ENCODE data around the gene BRAF.

Gene BRAF

DNA sequence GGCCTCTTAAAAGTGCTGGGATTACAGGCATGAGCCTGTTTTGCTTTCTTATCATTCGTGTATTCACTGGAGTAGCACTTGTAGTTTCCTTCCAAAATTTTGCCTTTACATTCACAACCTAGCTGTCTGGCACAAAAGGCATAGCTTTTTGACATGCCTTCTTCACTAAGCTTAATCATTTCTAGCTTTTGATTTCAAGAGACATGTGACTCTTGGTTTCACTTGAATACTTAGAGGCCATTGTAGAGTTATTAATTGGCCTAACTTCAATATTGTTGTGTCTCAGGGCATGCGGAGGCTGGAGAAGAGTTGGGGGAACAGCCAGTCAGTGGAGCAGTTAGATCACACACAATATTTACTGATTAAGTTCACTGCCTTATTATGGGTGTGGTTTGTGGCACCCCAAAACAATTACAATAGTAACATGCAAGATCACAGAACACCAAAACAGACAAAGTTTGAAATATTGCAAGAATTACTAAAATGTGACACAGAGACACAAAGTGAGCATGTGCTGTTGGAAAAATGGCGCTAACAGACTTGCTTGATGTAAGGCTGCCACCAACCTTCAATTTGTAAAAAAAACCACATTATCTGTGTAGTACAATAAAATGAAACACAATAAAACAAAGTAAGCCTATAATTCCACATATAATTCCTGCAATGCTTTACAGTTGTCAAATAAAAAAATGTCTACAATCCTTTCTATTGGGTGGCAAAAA lies 43.1 kb downstream of the BRAF start:
- Histone ChIP-seq H3K9me3 (ENCODE audit: control insufficient read depth in 2 of 2, low read length in 2 of 2) (no peaks in the 10 kb centered on the region), H3K36me3 (ENCODE audit: control insufficient read depth in 2 of 2, insufficient read depth in 2 of 2, low read length in 2 of 2) (no peaks in the 10 kb centered on the region), H3K9ac (ENCODE audit: low read depth in 1 of 2, low read length in 2 of 2) (no peak overlapping the region), H3K4me1 (ENCODE audit: control insufficient read depth in 2 of 2, insufficient read depth in 2 of 2, low read length in 2 of 2) (peaks cover 0 to 4% of the 10 kb centered on the region in 2 donors), H3K27me3 (ENCODE audit: control insufficient read depth in 2 of 2, insufficient read depth in 2 of 2, low read length in 2 of 2) (no peaks in the 10 kb centered on the region), H3K27ac (ENCODE audit: low read depth in 2 of 2, low read length in 2 of 2) (no peak overlapping the region), H3K4me3 (ENCODE audit: low read length in 2 of 2) (no peak overlapping the region)

- Histone ChIP-seq H3K4me3 (ENCODE audit: low read length in 2 of 2) (no peak overlapping the region), H3K4me1 (ENCODE audit: control insufficient read depth in 2 of 2, insufficient read depth in 2 of 2, low read length in 2 of 2) (no peaks in the 10 kb centered on the region), H3K36me3 (ENCODE audit: control insufficient read depth in 2 of 2, insufficient read depth in 2 of 2, low read length in 2 of 2) (no peaks in the 10 kb centered on the region), H3K27ac (ENCODE audit: low read depth in 2 of 2, low read length in 2 of 2) (no peak overlapping the region), H3K9ac (ENCODE audit: low read depth in 1 of 2, low read length in 2 of 2) (no peak overlapping the region), H3K27me3 (ENCODE audit: control insufficient read depth in 2 of 2, insufficient read depth in 2 of 2, low read length in 2 of 2) (no peaks in the 10 kb centered on the region), H3K9me3 (ENCODE audit: control insufficient read depth in 2 of 2, low read length in 2 of 2) (no peaks in the 10 kb centered on the region)
These were observed 47.5 kb downstream of the BRAF start for GRCh38 chr7:140877249-140877524.

DNA sequence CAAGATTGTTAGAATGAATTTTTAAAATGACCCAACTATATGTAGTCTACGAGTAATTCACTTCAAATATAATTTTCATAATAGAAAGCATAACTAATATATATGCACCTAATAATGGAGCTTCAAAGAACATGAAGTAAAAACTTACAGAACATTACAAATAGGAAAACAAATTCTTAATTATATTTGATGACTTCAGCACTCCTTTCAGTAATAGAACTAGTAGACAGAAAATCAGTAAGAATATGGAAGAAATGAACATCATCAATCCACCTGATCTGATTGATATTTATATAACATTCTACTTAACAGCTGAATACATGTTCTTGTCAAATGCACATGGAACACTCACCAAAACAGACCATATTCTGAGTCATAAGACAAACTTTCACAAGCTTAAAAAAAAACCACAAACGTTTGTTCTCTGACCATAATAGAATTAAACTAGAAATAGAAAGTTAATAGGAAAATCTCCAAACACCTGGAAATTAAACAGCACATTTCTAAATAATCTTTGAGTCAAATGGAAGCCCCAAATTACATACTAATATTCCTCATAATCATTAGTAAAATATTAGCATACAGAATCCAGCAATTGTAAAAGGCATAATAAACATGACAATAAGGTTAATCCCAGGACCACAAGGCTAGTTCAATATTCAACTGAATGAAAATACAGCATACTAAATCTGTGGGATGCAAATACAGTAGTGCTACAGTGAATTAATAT lies 48.0 kb downstream of the BRAF start:
- H3K4me1 ChIP-seq (ENCODE audit: control insufficient read depth in 2 of 2, insufficient read depth in 2 of 2, low read length in 2 of 2) = no peaks in the 10 kb centered on the region
- H3K4me3 ChIP-seq (ENCODE audit: low read length in 2 of 2) = no peak overlapping the region
- no peak overlapping the region for H3K27ac ChIP-seq (ENCODE audit: low read depth in 2 of 2, low read length in 2 of 2)
- no peaks in the 10 kb centered on the region for H3K27me3 ChIP-seq (ENCODE audit: control insufficient read depth in 2 of 2, insufficient read depth in 2 of 2, low read length in 2 of 2)
- no peaks in the 10 kb centered on the region for H3K9me3 ChIP-seq (ENCODE audit: control insufficient read depth in 2 of 2, low read length in 2 of 2)
- H3K9ac ChIP-seq (ENCODE audit: low read depth in 1 of 2, low read length in 2 of 2) = no peak overlapping the region
- H3K36me3 ChIP-seq (ENCODE audit: control insufficient read depth in 2 of 2, insufficient read depth in 2 of 2, low read length in 2 of 2) = no peaks in the 10 kb centered on the region

GRCh38 chr7:140873434-140873833 lies 51.3 kb downstream of the BRAF start:
- Histone ChIP-seq H3K36me3 (ENCODE audit: control insufficient read depth in 2 of 2, insufficient read depth in 2 of 2, low read length in 2 of 2) (no peaks in the 10 kb centered on the region), H3K4me3 (ENCODE audit: low read length in 2 of 2) (no peak overlapping the region), H3K27me3 (ENCODE audit: control insufficient read depth in 2 of 2, insufficient read depth in 2 of 2, low read length in 2 of 2) (no peaks in the 10 kb centered on the region), H3K9ac (ENCODE audit: low read depth in 1 of 2, low read length in 2 of 2) (no peak overlapping the region), H3K9me3 (ENCODE audit: control insufficient read depth in 2 of 2, low read length in 2 of 2) (no peaks in the 10 kb centered on the region), H3K4me1 (ENCODE audit: control insufficient read depth in 2 of 2, insufficient read depth in 2 of 2, low read length in 2 of 2) (no peaks in the 10 kb centered on the region), H3K27ac (ENCODE audit: low read depth in 2 of 2, low read length in 2 of 2) (no peak overlapping the region)

DNA sequence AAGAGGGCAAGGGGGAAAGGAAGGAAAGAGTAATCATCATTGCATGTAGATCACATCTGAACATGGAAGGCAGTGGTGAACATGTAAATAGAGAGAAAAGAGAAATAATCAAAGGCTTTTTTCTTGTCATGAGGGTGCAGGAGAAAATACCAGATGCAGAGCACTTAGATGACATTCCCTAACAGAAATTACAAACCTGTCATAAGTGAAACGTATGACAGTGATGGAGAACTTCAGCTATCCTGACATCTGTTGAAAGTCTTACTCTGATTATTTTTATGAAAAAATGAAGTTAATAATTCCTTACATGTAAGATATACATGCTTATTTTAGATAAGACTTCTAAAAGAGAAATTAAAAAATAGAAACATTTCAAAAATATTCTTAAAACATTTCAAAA lies 54.7 kb downstream of the BRAF start:
- H3K4me1 ChIP-seq (ENCODE audit: control insufficient read depth in 2 of 2, insufficient read depth in 2 of 2, low read length in 2 of 2) = no peaks in the 10 kb centered on the region
- H3K27ac ChIP-seq (ENCODE audit: low read depth in 2 of 2, low read length in 2 of 2) = no peak overlapping the region
- H3K27me3 ChIP-seq (ENCODE audit: control insufficient read depth in 2 of 2, insufficient read depth in 2 of 2, low read length in 2 of 2) = no peaks in the 10 kb centered on the region
- H3K36me3 ChIP-seq (ENCODE audit: control insufficient read depth in 2 of 2, insufficient read depth in 2 of 2, low read length in 2 of 2) = no peaks in the 10 kb centered on the region
- H3K9ac ChIP-seq (ENCODE audit: low read depth in 1 of 2, low read length in 2 of 2) = no peak overlapping the region
- H3K4me3 ChIP-seq (ENCODE audit: low read length in 2 of 2) = no peak overlapping the region
- no peaks in the 10 kb centered on the region for H3K9me3 ChIP-seq (ENCODE audit: control insufficient read depth in 2 of 2, low read length in 2 of 2)

- no peak overlapping the region for H3K4me3 ChIP-seq (ENCODE audit: low read length in 2 of 2)
- no peaks in the 10 kb centered on the region for H3K36me3 ChIP-seq (ENCODE audit: control insufficient read depth in 2 of 2, insufficient read depth in 2 of 2, low read length in 2 of 2)
These were observed 55.3 kb downstream of the BRAF start for GRCh38 chr7:140869430-140869829.

GRCh38 chr7:140867467-140868462 lies 57.0 kb downstream of the BRAF start:
- H3K27me3 ChIP-seq (ENCODE audit: control insufficient read depth in 2 of 2, insufficient read depth in 2 of 2, low read length in 2 of 2) = no peaks in the 10 kb centered on the region
- H3K27ac ChIP-seq (ENCODE audit: low read depth in 2 of 2, low read length in 2 of 2) = no peak overlapping the region
- no peaks in the 10 kb centered on the region for H3K36me3 ChIP-seq (ENCODE audit: control insufficient read depth in 2 of 2, insufficient read depth in 2 of 2, low read length in 2 of 2)
- H3K4me1 ChIP-seq (ENCODE audit: control insufficient read depth in 2 of 2, insufficient read depth in 2 of 2, low read length in 2 of 2) = no peaks in the 10 kb centered on the region
- H3K4me3 ChIP-seq (ENCODE audit: low read length in 2 of 2) = no peak overlapping the region
- no peak overlapping the region for H3K9ac ChIP-seq (ENCODE audit: low read depth in 1 of 2, low read length in 2 of 2)
- H3K9me3 ChIP-seq (ENCODE audit: control insufficient read depth in 2 of 2, low read length in 2 of 2) = no peaks in the 10 kb centered on the region

More at GRCh38 chr7:140869430-140869829, 55.3 kb downstream of the BRAF start:
- Histone ChIP-seq H3K27ac (ENCODE audit: low read depth in 2 of 2, low read length in 2 of 2) (no peak overlapping the region), H3K9me3 (ENCODE audit: control insufficient read depth in 2 of 2, low read length in 2 of 2) (no peaks in the 10 kb centered on the region), H3K9ac (ENCODE audit: low read depth in 1 of 2, low read length in 2 of 2) (no peak overlapping the region), H3K27me3 (ENCODE audit: control insufficient read depth in 2 of 2, insufficient read depth in 2 of 2, low read length in 2 of 2) (no peaks in the 10 kb centered on the region), H3K4me1 (ENCODE audit: control insufficient read depth in 2 of 2, insufficient read depth in 2 of 2, low read length in 2 of 2) (no peaks in the 10 kb centered on the region)

DNA sequence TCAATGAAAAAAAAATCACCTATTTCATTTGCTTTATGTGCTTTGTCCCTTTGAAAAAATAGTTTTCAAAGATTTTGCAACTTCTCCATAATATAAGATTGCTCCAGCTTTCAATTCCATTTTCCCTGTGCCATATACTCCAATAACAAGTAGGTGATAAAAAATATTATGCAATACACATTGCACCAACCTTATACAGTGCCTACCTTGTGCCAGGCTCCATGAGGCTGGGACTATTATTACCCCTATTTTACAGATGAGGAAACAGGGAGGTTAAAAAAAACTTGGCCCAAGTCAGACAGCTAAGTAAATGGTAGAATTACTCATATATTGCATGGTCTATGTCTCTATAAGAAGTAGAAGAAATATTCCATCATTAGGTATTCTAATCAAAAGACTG lies 57.8 kb downstream of the BRAF start:
- H3K27ac ChIP-seq (ENCODE audit: low read depth in 2 of 2, low read length in 2 of 2) = no peak overlapping the region
- no peaks in the 10 kb centered on the region for H3K4me1 ChIP-seq (ENCODE audit: control insufficient read depth in 2 of 2, insufficient read depth in 2 of 2, low read length in 2 of 2)
- no peaks in the 10 kb centered on the region for H3K9me3 ChIP-seq (ENCODE audit: control insufficient read depth in 2 of 2, low read length in 2 of 2)
- H3K36me3 ChIP-seq (ENCODE audit: control insufficient read depth in 2 of 2, insufficient read depth in 2 of 2, low read length in 2 of 2) = no peaks in the 10 kb centered on the region
- H3K27me3 ChIP-seq (ENCODE audit: control insufficient read depth in 2 of 2, insufficient read depth in 2 of 2, low read length in 2 of 2) = no peaks in the 10 kb centered on the region
- no peak overlapping the region for H3K9ac ChIP-seq (ENCODE audit: low read depth in 1 of 2, low read length in 2 of 2)
- no peak overlapping the region for H3K4me3 ChIP-seq (ENCODE audit: low read length in 2 of 2)

GRCh38 chr7:140864732-140865131 lies 60.0 kb downstream of the BRAF start:
- Histone ChIP-seq H3K9ac (ENCODE audit: low read depth in 1 of 2, low read length in 2 of 2) (no peak overlapping the region), H3K36me3 (ENCODE audit: control insufficient read depth in 2 of 2, insufficient read depth in 2 of 2, low read length in 2 of 2) (no peaks in the 10 kb centered on the region), H3K4me1 (ENCODE audit: control insufficient read depth in 2 of 2, insufficient read depth in 2 of 2, low read length in 2 of 2) (no peaks in the 10 kb centered on the region), H3K4me3 (ENCODE audit: low read length in 2 of 2) (no peak overlapping the region), H3K9me3 (ENCODE audit: control insufficient read depth in 2 of 2, low read length in 2 of 2) (no peaks in the 10 kb centered on the region), H3K27me3 (ENCODE audit: control insufficient read depth in 2 of 2, insufficient read depth in 2 of 2, low read length in 2 of 2) (no peaks in the 10 kb centered on the region), H3K27ac (ENCODE audit: low read depth in 2 of 2, low read length in 2 of 2) (no peak overlapping the region)

GRCh38 chr7:140863867-140864266 lies 60.9 kb downstream of the BRAF start:
- no peaks in the 10 kb centered on the region for H3K27me3 ChIP-seq (ENCODE audit: control insufficient read depth in 2 of 2, insufficient read depth in 2 of 2, low read length in 2 of 2)
- H3K9me3 ChIP-seq (ENCODE audit: control insufficient read depth in 2 of 2, low read length in 2 of 2) = no peaks in the 10 kb centered on the region
- H3K4me1 ChIP-seq (ENCODE audit: control insufficient read depth in 2 of 2, insufficient read depth in 2 of 2, low read length in 2 of 2) = no peaks in the 10 kb centered on the region
- H3K4me3 ChIP-seq (ENCODE audit: low read length in 2 of 2) = no peak overlapping the region
- no peaks in the 10 kb centered on the region for H3K36me3 ChIP-seq (ENCODE audit: control insufficient read depth in 2 of 2, insufficient read depth in 2 of 2, low read length in 2 of 2)
- H3K9ac ChIP-seq (ENCODE audit: low read depth in 1 of 2, low read length in 2 of 2) = no peak overlapping the region
- no peak overlapping the region for H3K27ac ChIP-seq (ENCODE audit: low read depth in 2 of 2, low read length in 2 of 2)
